ENCODE data around the gene CLCN7. TPM values are rescaled to one million over a fixed set of nuclear protein-coding genes. Genes with fewer than 3 reads are reported as not detected.

Gene CLCN7
- total and polyA plus RNA-seq, 2 of the 13 experiments (the other 11 are each of a cell fraction or from before 2014, with no cell fraction given) = 24.6 to 25.1 TPM

DNA sequence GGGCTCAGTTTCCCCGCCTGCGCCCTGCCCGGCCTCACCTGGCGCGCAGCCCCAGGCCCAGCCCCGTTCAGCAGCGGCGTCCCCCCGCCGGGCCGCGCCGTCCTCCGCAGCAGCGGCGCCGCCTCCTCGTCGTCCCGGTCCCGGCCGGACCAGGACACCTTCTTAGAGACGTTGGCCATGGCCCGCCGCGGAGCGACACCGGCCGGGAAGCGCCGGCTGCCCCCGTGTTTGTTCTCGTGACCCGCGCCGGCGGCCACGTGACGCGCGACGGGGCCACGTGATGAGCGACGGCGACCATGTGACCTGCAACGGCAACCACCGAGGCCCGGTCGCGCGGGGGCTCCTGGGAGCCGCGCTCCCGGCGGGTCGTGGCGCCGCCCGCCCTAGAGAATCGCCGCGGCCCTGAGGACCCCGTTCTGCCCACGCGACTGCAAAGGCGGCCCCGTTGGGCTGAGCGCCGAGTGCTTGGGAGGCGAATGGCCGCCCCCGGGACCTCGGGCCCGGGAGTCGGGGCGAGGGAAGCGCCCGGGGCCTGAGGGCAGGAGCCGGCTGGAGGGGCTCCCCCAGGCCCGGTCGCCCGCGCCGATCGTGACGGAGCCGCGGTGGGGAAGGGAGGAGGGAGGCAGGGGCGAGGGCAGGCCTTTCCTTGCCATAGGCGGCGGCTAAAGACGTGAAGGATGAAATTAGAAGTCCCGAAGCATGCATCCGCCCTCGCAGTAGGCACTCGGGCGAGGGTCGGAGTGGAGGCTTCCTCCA lies at the start of gene CLCN7 (continued):
- TF ChIP-seq, protein P1, sequence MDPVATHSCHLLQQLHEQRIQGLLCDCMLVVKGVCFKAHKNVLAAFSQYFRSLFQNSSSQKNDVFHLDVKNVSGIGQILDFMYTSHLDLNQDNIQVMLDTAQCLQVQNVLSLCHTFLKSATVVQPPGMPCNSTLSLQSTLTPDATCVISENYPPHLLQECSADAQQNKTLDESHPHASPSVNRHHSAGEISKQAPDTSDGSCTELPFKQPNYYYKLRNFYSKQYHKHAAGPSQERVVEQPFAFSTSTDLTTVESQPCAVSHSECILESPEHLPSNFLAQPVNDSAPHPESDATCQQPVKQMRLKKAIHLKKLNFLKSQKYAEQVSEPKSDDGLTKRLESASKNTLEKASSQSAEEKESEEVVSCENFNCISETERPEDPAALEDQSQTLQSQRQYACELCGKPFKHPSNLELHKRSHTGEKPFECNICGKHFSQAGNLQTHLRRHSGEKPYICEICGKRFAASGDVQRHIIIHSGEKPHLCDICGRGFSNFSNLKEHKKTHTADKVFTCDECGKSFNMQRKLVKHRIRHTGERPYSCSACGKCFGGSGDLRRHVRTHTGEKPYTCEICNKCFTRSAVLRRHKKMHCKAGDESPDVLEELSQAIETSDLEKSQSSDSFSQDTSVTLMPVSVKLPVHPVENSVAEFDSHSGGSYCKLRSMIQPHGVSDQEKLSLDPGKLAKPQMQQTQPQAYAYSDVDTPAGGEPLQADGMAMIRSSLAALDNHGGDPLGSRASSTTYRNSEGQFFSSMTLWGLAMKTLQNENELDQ (CRISPR knock-in tag; IDR thresholded peaks at IDR 0.05; ENCODE audit: borderline replicate concordance) = no peak
- TF ChIP-seq, protein P2, sequence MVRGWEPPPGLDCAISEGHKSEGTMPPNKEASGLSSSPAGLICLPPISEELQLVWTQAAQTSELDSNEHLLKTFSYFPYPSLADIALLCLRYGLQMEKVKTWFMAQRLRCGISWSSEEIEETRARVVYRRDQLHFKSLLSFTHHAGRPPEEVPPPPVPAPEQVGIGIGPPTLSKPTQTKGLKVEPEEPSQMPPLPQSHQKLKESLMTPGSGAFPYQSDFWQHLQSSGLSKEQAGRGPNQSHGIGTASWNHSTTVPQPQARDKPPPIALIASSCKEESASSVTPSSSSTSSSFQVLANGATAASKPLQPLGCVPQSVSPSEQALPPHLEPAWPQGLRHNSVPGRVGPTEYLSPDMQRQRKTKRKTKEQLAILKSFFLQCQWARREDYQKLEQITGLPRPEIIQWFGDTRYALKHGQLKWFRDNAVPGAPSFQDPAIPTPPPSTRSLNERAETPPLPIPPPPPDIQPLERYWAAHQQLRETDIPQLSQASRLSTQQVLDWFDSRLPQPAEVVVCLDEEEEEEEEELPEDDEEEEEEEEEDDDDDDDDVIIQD (CRISPR knock-in tag; IDR thresholded peaks at IDR 0.05; ENCODE audit: low read depth) = 0 out of 2 replicates have a peak, but pooled peaks have one; percentile 22
- TF ChIP-seq TOPORS (CRISPR knock-in tag; IDR thresholded peaks at IDR 0.05) (peak; percentile 84; the same call in 1 of the 2 replicates), MAFK (conservative IDR thresholded peaks at IDR 0.05 in 1 of 2, IDR thresholded peaks at IDR 0.05 in 1 of 2; ENCODE audit: low read length in 2 of 2) (no peak), ARNT2 (CRISPR knock-in tag; IDR thresholded peaks at IDR 0.05; ENCODE audit: low read depth) (peak; percentile 91), HOXD1 (CRISPR knock-in tag; IDR thresholded peaks at IDR 0.05) (no peak), POLR2G (IDR thresholded peaks at IDR 0.05; ENCODE audit: low read depth, low read length) (peak; percentile 95), SKI (IDR thresholded peaks at IDR 0.05; ENCODE audit: partially characterized antibody) (peak; percentile 66), CBFB (CRISPR knock-in tag; IDR thresholded peaks at IDR 0.05) (peak; percentile 91)
- TF ChIP-seq, protein P3, sequence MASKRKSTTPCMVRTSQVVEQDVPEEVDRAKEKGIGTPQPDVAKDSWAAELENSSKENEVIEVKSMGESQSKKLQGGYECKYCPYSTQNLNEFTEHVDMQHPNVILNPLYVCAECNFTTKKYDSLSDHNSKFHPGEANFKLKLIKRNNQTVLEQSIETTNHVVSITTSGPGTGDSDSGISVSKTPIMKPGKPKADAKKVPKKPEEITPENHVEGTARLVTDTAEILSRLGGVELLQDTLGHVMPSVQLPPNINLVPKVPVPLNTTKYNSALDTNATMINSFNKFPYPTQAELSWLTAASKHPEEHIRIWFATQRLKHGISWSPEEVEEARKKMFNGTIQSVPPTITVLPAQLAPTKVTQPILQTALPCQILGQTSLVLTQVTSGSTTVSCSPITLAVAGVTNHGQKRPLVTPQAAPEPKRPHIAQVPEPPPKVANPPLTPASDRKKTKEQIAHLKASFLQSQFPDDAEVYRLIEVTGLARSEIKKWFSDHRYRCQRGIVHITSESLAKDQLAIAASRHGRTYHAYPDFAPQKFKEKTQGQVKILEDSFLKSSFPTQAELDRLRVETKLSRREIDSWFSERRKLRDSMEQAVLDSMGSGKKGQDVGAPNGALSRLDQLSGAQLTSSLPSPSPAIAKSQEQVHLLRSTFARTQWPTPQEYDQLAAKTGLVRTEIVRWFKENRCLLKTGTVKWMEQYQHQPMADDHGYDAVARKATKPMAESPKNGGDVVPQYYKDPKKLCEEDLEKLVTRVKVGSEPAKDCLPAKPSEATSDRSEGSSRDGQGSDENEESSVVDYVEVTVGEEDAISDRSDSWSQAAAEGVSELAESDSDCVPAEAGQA (IDR thresholded peaks at IDR 0.05; ENCODE audit: low read depth) = no peak
- TF ChIP-seq, protein P3 (CRISPR knock-in tag; IDR thresholded peaks at IDR 0.05; ENCODE audit: borderline replicate concordance) = peak; percentile 91; the same call in 1 of the 2 replicates
- TF ChIP-seq, protein P4, sequence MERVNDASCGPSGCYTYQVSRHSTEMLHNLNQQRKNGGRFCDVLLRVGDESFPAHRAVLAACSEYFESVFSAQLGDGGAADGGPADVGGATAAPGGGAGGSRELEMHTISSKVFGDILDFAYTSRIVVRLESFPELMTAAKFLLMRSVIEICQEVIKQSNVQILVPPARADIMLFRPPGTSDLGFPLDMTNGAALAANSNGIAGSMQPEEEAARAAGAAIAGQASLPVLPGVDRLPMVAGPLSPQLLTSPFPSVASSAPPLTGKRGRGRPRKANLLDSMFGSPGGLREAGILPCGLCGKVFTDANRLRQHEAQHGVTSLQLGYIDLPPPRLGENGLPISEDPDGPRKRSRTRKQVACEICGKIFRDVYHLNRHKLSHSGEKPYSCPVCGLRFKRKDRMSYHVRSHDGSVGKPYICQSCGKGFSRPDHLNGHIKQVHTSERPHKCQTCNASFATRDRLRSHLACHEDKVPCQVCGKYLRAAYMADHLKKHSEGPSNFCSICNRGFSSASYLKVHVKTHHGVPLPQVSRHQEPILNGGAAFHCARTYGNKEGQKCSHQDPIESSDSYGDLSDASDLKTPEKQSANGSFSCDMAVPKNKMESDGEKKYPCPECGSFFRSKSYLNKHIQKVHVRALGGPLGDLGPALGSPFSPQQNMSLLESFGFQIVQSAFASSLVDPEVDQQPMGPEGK (CRISPR knock-in tag; IDR thresholded peaks at IDR 0.05) = peak; percentile 73
